HAP-1 (cell line): ENCODE data around the gene CC2D2A.

ENCODE experiments used
- DNase-seq, 2 experiments: peaks; one replicate each; pipeline ENCODE4 v3.0.0-alpha.2; 2016 to 2020; ENCODE audit warnings: low spot score in 2 of 2
- H3K27me3 ChIP-seq: fragments of 250-450 bp; sonication (Bioruptor Pico); 2 replicates; pipeline ENCODE4 v1.5.1; 2020; ENCODE audit warnings: low read depth, mild to moderate bottlenecking, moderate library complexity
- H3K36me3 ChIP-seq: fragments of 250-450 bp; sonication (Bioruptor Pico); replicated peaks from 2 replicates; pipeline ENCODE4 v1.5.1; 2020; ENCODE audit warnings: mild to moderate bottlenecking
- H3K4me1 ChIP-seq: fragments of 250-450 bp; sonication (Bioruptor Pico); 2 replicates; pipeline ENCODE4 v1.5.1; 2020; ENCODE audit warnings: mild to moderate bottlenecking
- H3K4me3 ChIP-seq: fragments of 250-450 bp; sonication (Bioruptor Pico); 2 replicates; pipeline ENCODE4 v1.5.1; 2020; ENCODE audit warnings: mild to moderate bottlenecking, moderate library complexity
- H3K9me3 ChIP-seq: fragments of 250-450 bp; sonication (Bioruptor Pico); 2 replicates; pipeline ENCODE4 v1.5.1; 2020; ENCODE audit warnings: mild to moderate bottlenecking, moderate library complexity
- in situ Hi-C: fragments of 300-500 bp; cut with MboI; formaldehyde crosslinking; loops from 3 replicates; pipeline ENCODE4 v1.14.3; 2020; ENCODE audit warnings: low sequenced_read_pairs, inconsistent platforms, mixed read lengths

Gene CC2D2A

DNA sequence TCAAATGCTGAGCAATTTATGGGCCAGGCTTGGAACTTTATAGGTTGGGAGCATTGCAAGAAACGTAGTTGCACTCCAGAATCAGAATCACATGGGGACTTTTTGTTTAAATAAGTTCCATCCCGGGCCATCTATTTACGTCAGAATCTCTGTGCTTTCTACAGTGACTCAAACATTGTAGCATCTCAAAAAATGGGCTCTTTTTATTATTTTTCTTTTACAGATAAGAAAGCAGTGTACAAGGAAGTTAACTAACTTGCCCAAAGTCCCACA, 10.2 kb downstream of the CC2D2A start:
- Histone ChIP-seq H3K9me3 (no peaks in the 10 kb centered on the region), H3K4me1 (peaks cover 6% of the 10 kb centered on the region), H3K4me3 (peak overlapping the region; percentile 44), H3K27me3 (no peaks in the 10 kb centered on the region), H3K36me3 (no peaks in the 10 kb centered on the region)
- peak in 1 of 2 experiments; percentile 9 for DNase-seq
- in situ Hi-C loops = loop anchor here (5.0 to 25.0 kb wide), 5 partner anchors 167 to 782 kb away; partner anchors contain the start of gene FGFBP2

DNA sequence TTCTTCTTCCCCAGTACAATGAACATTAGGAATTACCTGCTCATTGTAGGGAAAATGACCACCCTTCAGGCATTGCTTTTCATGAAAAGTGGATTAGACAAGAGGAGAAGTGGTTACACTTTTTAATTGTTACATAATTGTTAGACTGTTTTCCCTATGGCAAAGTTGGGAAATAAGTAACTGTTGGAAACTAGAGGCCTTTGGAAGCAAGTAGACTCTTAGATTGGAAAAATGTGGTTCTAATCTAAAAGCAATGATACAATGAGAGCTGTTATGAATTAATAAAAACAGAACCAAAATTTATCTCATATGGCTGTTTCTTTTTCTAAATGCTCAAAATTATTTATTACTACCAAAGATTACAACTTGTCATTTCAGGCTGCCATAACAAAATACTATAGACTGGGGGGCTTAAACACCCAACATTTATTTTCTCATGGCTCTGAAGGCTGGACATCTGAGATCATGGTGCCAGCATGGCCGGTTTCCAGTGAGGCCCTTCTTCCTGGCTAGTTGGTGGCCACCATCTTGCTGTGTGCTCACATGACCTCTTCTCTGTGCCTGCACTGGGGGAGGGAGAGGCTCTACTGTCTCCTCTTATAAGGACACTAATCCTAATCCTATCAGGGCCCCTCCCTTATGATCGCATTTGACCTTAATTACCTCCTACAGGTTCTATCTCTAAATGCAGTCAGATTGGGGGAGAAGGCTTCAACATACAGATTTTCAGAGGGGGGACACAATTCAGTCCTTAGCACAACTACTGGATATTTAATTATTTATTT, 12.5 kb downstream of the CC2D2A start:
- DNase-seq = no peak
- Histone ChIP-seq H3K4me1 (peaks cover 6% of the 10 kb centered on the region), H3K27me3 (no peaks in the 10 kb centered on the region), H3K4me3 (no peak overlapping the region), H3K9me3 (no peaks in the 10 kb centered on the region), H3K36me3 (no peaks in the 10 kb centered on the region)
- in situ Hi-C loops = loop anchor here (25.0 kb wide), 1 partner anchor 780 kb away; no protein-coding TSS in a partner anchor

DNA sequence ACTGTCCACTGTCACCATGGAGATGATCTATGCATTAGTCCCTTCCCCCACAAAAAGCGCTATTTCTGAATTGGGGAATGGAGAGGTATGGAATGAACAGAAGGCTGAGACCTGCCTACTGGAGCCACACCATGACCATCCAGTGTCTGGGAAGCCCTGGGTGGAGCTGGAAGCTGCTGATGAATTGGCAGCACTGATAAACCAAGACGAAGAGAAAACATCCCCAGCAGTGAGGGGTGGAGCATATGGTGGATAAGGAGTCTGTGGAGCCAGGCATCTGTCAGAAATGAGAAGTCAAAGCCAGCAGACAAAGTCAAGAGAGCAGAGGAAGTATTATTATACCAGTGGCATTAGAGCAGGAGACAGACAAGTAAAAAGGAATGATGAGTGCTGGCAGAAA, 13.2 kb downstream of the CC2D2A start:
- in situ Hi-C loops = loop anchor here (25.0 kb wide), 1 partner anchor 779 kb away; no protein-coding TSS in a partner anchor
- DNase-seq = no peak
- Histone ChIP-seq H3K4me3 (no peak overlapping the region), H3K36me3 (no peaks in the 10 kb centered on the region), H3K27me3 (no peaks in the 10 kb centered on the region), H3K4me1 (peaks cover 6% of the 10 kb centered on the region), H3K9me3 (no peaks in the 10 kb centered on the region)

DNA sequence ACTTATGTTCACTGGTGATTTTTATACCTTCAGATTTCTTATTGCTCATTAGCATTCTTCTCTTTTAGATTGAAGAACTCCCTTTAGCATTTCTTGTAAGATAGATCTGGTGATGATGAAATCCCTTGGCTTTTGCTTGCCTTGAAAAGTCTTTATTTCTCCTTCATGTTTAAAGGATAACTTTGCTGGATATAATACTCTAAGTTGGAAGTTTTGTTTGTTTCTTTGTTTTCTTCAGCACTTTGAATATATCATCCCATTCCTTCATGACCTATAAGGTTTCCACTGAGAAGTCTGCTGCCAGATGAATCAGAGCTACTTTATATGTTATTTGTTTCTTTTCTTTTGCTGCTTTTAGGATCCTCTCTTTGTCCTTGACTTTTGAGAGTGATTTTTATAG, 18.5 kb downstream of the CC2D2A start:
- Histone ChIP-seq H3K36me3 (no peaks in the 10 kb centered on the region), H3K27me3 (no peaks in the 10 kb centered on the region), H3K9me3 (no peaks in the 10 kb centered on the region), H3K4me1 (peaks cover 5% of the 10 kb centered on the region; the same call in 1 of the 2 replicates), H3K4me3 (no peak overlapping the region)
- DNase-seq = no peak
- in situ Hi-C loops = loop anchor here (25.0 kb wide), 1 partner anchor 774 kb away; no protein-coding TSS in a partner anchor

DNA sequence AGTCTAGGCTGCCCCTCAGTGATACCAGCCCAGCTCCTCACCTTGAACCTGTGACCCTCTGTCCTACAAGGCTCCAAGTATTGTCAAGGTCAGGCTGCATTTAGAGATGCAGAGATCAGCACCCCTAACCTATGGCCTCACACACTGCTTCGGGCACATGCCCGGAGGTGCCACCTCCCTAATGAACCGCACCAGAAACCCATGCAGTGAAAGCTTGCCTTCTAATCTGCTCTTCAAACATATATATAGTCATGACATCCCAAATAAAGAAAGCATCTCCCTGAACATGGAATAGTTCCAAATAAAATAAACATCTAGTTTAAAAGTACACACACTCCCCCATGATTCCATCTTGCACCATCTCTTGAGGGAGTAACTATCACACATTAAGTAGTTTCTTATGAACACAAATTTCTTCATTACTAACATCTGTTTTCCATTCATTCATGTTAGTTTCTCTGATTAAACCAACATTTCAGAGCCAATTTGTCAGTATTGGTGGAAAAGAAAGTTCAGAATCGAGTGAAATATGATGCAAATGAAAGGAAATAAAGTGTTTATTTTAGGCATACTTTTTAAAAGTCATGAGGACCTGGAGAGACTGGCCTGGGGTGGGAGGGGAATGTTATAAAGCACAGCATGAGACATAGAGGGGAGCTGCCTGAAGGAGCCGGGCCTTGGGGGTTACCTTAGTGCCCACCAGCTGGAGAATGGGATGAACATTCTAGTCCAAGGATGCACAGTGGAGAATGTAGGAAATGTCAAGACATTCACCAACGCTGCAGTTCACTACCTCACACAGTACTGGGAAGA, 19.2 kb downstream of the CC2D2A start:
- Histone ChIP-seq H3K9me3 (no peaks in the 10 kb centered on the region), H3K36me3 (no peaks in the 10 kb centered on the region), H3K4me3 (no peak overlapping the region), H3K4me1 (peaks cover 5% of the 10 kb centered on the region; the same call in 1 of the 2 replicates), H3K27me3 (no peaks in the 10 kb centered on the region)
- DNase-seq = no peak
- in situ Hi-C loops = loop anchor here (25.0 kb wide), 1 partner anchor 773 kb away; no protein-coding TSS in a partner anchor

DNA sequence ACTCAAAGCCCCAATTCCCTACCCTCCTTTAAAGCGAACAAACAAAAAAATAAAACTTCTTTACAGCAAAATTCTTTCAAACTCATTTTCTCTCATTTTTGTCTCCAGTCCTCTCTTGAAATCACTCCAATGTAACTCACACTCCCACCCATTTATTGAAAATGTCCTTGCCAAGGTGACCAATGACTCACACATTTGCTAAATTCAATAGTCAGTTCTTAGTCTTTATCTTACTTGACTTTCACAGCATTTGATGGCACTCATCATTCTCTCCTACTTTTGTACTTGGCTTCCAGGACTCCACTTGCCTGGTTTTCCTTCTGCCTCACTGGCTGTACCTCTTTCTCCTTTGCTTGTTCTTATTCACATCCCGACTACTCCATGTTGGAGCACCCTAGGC, 19.9 kb downstream of the CC2D2A start:
- in situ Hi-C loops = loop anchor here (25.0 kb wide), 1 partner anchor 773 kb away; no protein-coding TSS in a partner anchor
- no peak for DNase-seq
- Histone ChIP-seq H3K36me3 (no peaks in the 10 kb centered on the region), H3K4me3 (no peak overlapping the region), H3K4me1 (peaks cover 5% of the 10 kb centered on the region; the same call in 1 of the 2 replicates), H3K9me3 (no peaks in the 10 kb centered on the region), H3K27me3 (no peaks in the 10 kb centered on the region)

DNA sequence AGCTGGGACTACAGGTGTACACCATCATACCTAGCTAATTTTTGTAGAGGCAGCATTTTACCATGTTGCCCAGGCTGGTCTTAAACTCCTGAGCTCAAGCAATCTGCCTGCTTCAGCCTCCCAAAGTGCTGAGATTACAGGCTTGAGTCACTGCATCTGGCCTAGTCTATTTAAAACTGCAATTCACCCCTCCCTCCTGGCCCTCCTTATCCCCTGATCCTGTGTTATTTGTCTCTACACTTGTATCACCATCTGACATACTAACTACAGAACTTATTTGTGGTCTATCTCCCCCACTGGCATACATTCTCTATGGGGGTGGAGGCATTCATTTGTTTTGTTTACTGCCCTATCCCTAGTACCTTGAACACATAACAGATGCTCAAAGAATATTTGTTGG, 23.7 kb downstream of the CC2D2A start:
- Histone ChIP-seq H3K27me3 (no peaks in the 10 kb centered on the region), H3K9me3 (no peaks in the 10 kb centered on the region), H3K4me3 (no peak overlapping the region), H3K36me3 (no peaks in the 10 kb centered on the region), H3K4me1 (peaks cover 7% of the 10 kb centered on the region; the same call in 1 of the 2 replicates)
- no peak for DNase-seq
- in situ Hi-C loops = loop anchor here (25.0 kb wide), 1 partner anchor 769 kb away; no protein-coding TSS in a partner anchor

DNA sequence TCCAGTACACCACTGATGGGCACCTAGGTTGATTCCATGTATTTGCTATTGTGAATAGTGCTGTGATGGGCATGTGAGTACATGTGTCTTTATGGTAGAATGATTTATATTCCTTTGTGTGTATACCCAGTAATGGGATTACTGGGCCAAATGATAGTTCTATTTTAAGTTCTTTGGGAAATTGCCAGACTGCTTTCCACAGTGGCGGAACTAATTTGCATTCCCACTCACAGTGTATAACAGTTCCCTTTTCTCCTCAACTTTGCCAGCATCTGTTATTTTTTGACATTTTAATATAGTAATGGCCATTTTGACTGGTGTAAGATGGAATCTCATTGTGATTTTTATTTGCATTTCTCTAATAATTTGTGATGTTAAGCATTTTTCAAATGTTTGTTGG, 25.9 kb downstream of the CC2D2A start:
- H3K9me3 ChIP-seq = no peaks in the 10 kb centered on the region
- in situ Hi-C loops = loop anchor here (25.0 kb wide), 1 partner anchor 767 kb away; no protein-coding TSS in a partner anchor
- H3K27me3 ChIP-seq = no peaks in the 10 kb centered on the region
- 0 out of 2 replicates have a peak, but pooled peaks cover 2% of the 10 kb centered on the region for H3K4me1 ChIP-seq
- DNase-seq = no peak
- no peaks in the 10 kb centered on the region for H3K36me3 ChIP-seq
- H3K4me3 ChIP-seq = no peak overlapping the region

DNA sequence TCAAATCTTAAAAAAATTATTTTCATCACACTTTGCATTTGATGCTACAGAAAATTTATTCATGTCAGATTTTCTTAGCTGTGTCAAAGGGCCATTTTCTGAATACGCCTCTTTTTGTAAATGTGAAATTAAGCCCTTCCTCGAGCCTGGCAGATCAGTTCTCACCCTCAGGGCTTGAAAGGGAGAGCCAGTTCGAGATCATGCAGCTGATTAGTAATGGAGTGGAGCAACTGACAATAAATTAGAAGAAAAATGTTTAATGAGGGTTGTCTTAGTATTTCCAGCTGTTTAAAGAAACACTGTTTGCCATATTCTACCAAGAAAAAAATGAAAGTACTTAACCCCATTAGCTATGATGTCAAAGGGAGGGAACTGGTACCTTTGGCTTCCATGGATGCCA, 28.7 kb downstream of the CC2D2A start:
- H3K4me3 ChIP-seq = no peak overlapping the region
- 0 out of 2 replicates have a peak, but pooled peaks cover 2% of the 10 kb centered on the region for H3K4me1 ChIP-seq
- no peaks in the 10 kb centered on the region for H3K9me3 ChIP-seq
- H3K27me3 ChIP-seq = no peaks in the 10 kb centered on the region
- in situ Hi-C loops = loop anchor here (25.0 kb wide), 1 partner anchor 764 kb away; no protein-coding TSS in a partner anchor
- H3K36me3 ChIP-seq = no peaks in the 10 kb centered on the region
- no peak for DNase-seq

DNA sequence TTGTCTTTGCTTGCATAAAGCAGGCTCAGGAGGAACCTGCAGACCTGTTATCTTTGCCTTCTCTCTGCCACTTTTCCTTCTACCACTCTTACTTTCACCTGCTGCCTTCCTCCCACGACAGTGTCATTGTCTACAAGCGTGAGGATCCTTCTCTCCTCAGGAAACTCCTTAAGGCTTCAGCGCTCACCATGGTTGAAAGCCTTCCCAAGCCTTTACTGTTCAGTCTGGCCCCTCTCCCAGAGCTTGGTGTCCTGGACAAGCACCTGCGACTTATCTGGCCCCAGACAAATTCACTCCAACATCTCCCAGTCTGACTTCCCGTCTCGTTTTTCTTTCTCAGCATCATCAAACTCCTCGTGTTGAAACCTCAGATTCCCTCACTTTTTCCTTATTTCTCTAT, 31.0 kb downstream of the CC2D2A start:
- DNase-seq = no peak
- H3K4me3 ChIP-seq = no peak overlapping the region
- in situ Hi-C loops = no loop called here
- no peaks in the 10 kb centered on the region for H3K4me1 ChIP-seq
- H3K36me3 ChIP-seq = no peaks in the 10 kb centered on the region
- H3K27me3 ChIP-seq = no peaks in the 10 kb centered on the region
- H3K9me3 ChIP-seq = no peaks in the 10 kb centered on the region

DNA sequence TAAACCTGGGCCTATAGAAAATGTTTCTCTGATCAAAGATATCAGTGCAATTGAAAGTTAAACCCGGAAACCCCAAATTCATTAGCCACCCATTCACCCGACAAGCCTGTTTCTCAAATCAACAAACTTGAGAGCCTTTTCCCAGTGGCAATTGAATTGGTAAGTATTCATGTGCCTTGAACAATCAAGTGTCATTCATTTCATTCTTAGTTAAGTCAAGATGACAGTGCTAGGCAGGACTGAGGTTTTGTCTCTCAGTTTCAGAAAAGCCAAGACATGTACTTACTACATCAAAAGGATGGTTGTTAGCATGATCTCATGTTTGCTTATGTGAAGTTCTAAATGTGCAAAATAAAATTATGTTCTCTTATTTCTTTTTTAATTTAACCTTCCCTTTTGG, 32.3 kb downstream of the CC2D2A start:
- DNase-seq = no peak

DNA sequence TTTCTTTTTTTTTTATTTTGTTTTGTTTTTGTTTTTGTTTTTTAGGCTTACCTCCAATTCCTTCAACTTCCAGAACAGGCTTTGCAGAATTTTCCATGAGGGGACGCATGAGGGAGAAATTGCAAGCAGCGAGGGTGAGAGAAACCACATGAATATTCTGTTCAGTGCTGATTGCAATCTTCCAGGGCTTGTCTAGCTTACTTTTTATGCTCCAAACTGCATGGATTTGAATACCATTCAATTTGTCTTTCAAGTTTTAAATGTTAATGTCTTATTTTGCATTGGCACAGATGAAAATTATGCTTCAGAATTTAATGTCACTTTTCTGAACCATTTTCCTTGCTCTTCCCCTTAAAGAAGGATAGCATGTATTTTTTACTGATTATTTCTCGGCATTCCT, 32.7 kb downstream of the CC2D2A start:
- no peak for DNase-seq
- no peaks in the 10 kb centered on the region for H3K36me3 ChIP-seq
- no peak overlapping the region for H3K4me3 ChIP-seq
- no peaks in the 10 kb centered on the region for H3K4me1 ChIP-seq
- H3K27me3 ChIP-seq = no peaks in the 10 kb centered on the region
- no peaks in the 10 kb centered on the region for H3K9me3 ChIP-seq
- in situ Hi-C loops = no loop called here

More for the DNA sequence above, 32.3 kb downstream of the CC2D2A start:
- in situ Hi-C loops = no loop called here
- Histone ChIP-seq H3K36me3 (no peaks in the 10 kb centered on the region), H3K27me3 (no peaks in the 10 kb centered on the region), H3K9me3 (no peaks in the 10 kb centered on the region), H3K4me3 (no peak overlapping the region), H3K4me1 (no peaks in the 10 kb centered on the region)

DNA sequence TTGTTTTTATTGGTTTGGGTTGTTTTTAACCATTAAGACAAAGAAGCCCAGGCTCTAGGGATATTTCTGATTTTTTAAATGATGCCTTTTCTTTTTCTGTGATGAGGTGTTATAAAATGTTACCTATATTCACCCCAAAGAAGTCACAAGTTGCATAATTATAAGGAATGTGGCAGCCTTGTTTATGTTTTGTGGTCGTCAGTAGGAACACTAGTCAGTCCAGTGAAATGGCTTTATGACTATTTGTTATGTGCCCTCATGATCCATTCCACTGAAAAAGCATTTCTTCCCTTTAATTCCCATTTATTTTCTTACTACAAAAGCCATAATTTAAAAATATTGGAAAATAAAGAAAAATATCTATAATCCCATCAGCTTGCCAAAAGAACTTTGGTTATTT, 34.4 kb downstream of the CC2D2A start:
- DNase-seq = no peak
- H3K4me3 ChIP-seq = no peak overlapping the region
- H3K27me3 ChIP-seq = no peaks in the 10 kb centered on the region
- in situ Hi-C loops = no loop called here
- no peaks in the 10 kb centered on the region for H3K9me3 ChIP-seq
- no peaks in the 10 kb centered on the region for H3K36me3 ChIP-seq
- no peaks in the 10 kb centered on the region for H3K4me1 ChIP-seq

DNA sequence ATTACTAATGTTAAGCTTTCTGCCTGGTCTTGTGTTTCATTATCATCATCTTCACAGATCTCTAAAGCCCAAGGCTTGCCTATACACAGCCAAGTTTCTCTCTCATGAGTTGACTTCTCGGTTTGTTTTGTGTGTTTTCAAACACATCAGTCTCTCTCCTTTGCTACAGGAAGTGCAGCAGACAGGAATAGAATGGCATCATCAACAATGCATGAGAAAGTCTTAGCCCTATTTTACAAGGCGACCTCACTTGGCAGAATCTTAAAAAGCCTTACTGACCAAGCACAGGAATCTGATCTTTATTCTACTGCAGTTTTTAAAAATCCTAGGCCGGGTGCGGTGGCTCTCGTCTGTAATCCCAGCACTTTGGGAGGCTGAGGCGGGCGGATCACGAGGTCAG, 36.8 kb downstream of the CC2D2A start:
- in situ Hi-C loops = no loop called here
- H3K27me3 ChIP-seq = no peaks in the 10 kb centered on the region
- H3K4me1 ChIP-seq = no peaks in the 10 kb centered on the region
- DNase-seq = no peak
- no peak overlapping the region for H3K4me3 ChIP-seq
- H3K36me3 ChIP-seq = peaks cover 3% of the 10 kb centered on the region; the same call in 1 of the 2 replicates
- no peaks in the 10 kb centered on the region for H3K9me3 ChIP-seq
